ENCODE results near the gene CELA2A.

- no peak for TF ChIP-seq CTCF (IDR thresholded peaks at IDR 0.05; ENCODE audit: extremely low read depth in 1 of 2, insufficient read depth in 1 of 2, low read depth in 1 of 2, low read length in 2 of 2)
- no peak for TF ChIP-seq POLR2A (IDR thresholded peaks at IDR 0.05; ENCODE audit: low read depth, low read length)
- no peak for TF ChIP-seq POLR2AphosphoS5 (IDR thresholded peaks at IDR 0.05; ENCODE audit: insufficient read depth, low read depth, low read length)
- TF ChIP-seq JUN (IDR thresholded peaks at IDR 0.05; ENCODE audit: borderline replicate concordance, insufficient read depth, insufficient read length, low read depth), result no peak
- TF ChIP-seq FOS (IDR thresholded peaks at IDR 0.05; ENCODE audit: borderline replicate concordance, insufficient read depth, low read length), result no peak
- no peak for TF ChIP-seq MAX (IDR thresholded peaks at IDR 0.05; ENCODE audit: insufficient read depth, insufficient read length)
- TF ChIP-seq EZH2 (IDR thresholded peaks at IDR 0.05; ENCODE audit: borderline replicate concordance, low read depth, low read length, severe bottlenecking), result no peak
- no peak for TF ChIP-seq GATA2 (IDR thresholded peaks at IDR 0.05; ENCODE audit: insufficient read depth, insufficient read length, low read depth, low read length)
- TF ChIP-seq MYC (IDR thresholded peaks at IDR 0.05; ENCODE audit: low read depth, low read length), result no peak
These were observed 33.0 kb upstream of the CELA2A start for GRCh38 chr1:15423355-15424077.

All from endothelial cell of umbilical vein (primary cell).